GM19324 (cell line): ENCODE data around the gene ACTN1.
"Not testable (repeated sequence)": the region's sequence is repeated elsewhere in the genome, so short reads cannot be mapped to it uniquely, and the experiment has no call there.

Experiments used
- ATAC-seq: cut with Tn5 transposase; IDR thresholded peaks from one replicate; pipeline ENCODE4 v1.9.1; 2021; ENCODE audit warnings: mild to moderate bottlenecking, moderate library complexity; ENCODE audit not compliant: unreplicated experiment, low FRiP score

Gene ACTN1

GRCh38 chr14:68979021-68979721 is at the start of gene ACTN1:
TSS of gene ACTN1 (minus strand) at chr14:68979302. CDS start at chr14:68979056, 246 bp downstream.
- no peak for ATAC-seq

- no peak for ATAC-seq
Observed at GRCh38 chr14:69027242-69027913, 48.3 kb upstream of the ACTN1 start.

GRCh38 chr14:69023035-69023434 is 43.9 kb upstream of the ACTN1 start:
- ATAC-seq: no peak

- not testable (repeated sequence) for ATAC-seq
Observed at GRCh38 chr14:69022093-69022492, 43.0 kb upstream of the ACTN1 start.

GRCh38 chr14:69017706-69018105 is 38.6 kb upstream of the ACTN1 start:
- ATAC-seq: no peak

GRCh38 chr14:69014829-69015259 is 35.7 kb upstream of the ACTN1 start:
- no peak for ATAC-seq

- ATAC-seq: no peak
Observed at GRCh38 chr14:69013943-69014782, 35.1 kb upstream of the ACTN1 start.

- ATAC-seq: no peak
Observed at GRCh38 chr14:69012256-69012953, 33.3 kb upstream of the ACTN1 start.

GRCh38 chr14:69010648-69011047 is 31.5 kb upstream of the ACTN1 start:
- no peak for ATAC-seq

GRCh38 chr14:69008421-69008884 is 29.4 kb upstream of the ACTN1 start:
- ATAC-seq: no peak

GRCh38 chr14:69006346-69006745 is 27.2 kb upstream of the ACTN1 start:
- no peak for ATAC-seq

GRCh38 chr14:69005432-69006148 is 26.5 kb upstream of the ACTN1 start:
- ATAC-seq: no peak

- ATAC-seq: no peak
Observed at GRCh38 chr14:69004731-69005431, 25.8 kb upstream of the ACTN1 start.

- no peak for ATAC-seq
Observed at GRCh38 chr14:69003626-69004025, 24.5 kb upstream of the ACTN1 start.

GRCh38 chr14:69002069-69002468 is 23.0 kb upstream of the ACTN1 start:
- ATAC-seq: no peak

GRCh38 chr14:69001375-69001774 is 22.3 kb upstream of the ACTN1 start:
- no peak for ATAC-seq

GRCh38 chr14:68998062-68998461 is 19.0 kb upstream of the ACTN1 start:
- no peak for ATAC-seq

GRCh38 chr14:68995731-68996130 is 16.6 kb upstream of the ACTN1 start:
- ATAC-seq: no peak

GRCh38 chr14:68994056-68994455 is 15.0 kb upstream of the ACTN1 start:
- no peak for ATAC-seq
